HK-2 (cell line): Measurements from ENCODE around the gene ENTPD8.
A peak's percentile ranks its signal among the peaks of the same experiment; 100 is the strongest.

Source experiments
- DNase-seq: peaks from one replicate; pipeline ENCODE4 v3.0.0-alpha.2; 2018; ENCODE audit not compliant: unreplicated experiment

Gene ENTPD8

DNA sequence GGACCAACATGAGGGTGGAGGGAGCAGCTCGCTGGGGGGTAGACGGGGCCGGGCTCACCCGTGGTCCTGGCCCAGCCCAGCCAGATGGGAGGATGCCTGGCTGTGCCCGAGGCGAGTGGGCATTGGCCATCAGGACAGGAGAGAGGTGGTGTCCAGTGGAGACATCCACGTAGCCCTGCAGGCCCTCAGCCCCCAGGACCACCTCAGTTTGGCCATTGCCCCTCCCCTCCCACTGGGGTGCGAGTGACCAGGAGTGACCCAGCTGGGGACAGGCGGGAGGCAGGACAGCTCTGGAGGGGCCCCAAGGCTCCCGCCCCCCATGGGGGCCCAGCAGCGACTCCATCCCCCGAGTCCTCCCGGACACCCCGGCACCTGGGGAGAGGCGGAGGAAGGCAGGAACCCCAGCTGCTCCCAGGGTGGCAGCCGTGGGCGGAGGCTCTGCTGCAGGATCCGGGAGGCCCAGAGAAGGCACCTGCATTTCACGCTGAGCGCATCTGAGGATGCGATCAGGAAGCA lies 9.7 kb downstream of the ENTPD8 start:
- DNase-seq = no peak

DNA sequence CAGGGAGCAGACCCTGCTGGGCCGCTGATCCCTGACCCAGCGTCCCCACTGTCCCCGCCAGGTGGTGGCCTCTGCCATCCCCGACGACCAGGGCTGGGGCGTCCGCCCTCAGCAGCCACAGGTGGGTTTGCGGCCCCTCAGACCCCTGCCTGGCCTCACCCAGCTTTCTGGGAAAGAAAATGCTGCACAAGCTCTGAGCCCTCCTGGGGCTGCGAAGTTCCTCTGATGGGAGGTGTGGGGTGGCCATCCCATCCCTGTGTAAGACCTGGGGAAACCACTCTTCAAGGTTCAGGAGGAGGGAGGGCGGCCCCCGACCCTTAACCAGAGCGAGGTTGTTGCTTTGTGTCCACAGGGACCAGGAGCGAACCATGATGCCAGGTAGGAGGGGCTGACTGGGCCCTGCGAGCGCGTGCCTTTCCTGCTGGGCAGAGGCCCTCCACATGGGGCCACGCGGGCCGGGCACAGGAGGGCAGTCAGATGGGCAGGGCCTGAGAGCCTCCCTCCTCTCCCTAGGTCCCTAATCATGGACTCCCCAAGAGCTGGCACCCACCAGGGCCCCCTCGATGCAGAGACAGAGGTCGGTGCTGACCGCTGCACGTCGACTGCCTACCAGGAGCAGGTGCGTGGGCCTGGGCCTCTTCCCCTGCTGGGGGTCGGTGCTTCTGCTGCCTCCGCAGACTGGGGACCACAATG lies 10.3 kb downstream of the ENTPD8 start:
- no peak for DNase-seq

DNA sequence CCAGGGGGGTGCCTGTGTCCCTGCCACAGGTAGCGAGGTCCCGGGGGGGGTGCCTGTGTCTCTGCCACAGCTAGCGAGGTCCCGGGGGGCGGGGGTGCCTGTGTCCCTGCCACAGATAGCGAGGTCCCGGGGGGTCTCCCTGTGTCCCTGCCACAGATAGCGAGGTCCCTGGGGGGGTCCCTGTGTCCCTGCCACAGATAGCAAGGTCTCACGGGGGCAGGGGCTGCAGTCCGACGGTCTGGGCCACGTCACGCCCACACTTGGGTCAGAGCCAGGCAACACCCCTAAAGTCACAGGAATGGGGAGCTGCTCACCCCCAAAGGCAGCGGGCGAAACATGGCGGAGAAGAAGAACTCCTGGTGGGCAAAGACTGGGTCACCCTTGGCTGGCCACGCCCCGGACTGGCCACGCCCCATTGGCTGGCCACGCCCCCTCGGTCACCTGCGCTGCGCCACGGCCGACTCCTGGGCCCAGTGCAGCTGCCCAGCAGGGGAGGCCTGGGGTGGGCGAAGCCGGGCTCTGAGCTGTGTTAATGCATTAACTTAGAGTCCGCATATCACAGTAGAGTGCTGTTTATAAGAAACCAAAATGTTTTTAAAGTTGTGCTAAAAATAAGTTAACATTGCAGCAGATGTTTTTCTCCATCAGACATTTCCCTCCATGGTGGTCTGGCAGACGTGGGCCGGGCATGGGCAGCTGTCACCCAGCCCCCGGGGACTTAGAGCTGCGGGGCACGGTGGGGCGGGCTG lies 11.0 kb downstream of the ENTPD8 start:
- no peak for DNase-seq

- no peak for DNase-seq
Observed at GRCh38 chr9:137429546-137429890, 11.6 kb downstream of the ENTPD8 start.

- no peak for DNase-seq
Observed at GRCh38 chr9:137428841-137429545, 12.2 kb downstream of the ENTPD8 start.

DNA sequence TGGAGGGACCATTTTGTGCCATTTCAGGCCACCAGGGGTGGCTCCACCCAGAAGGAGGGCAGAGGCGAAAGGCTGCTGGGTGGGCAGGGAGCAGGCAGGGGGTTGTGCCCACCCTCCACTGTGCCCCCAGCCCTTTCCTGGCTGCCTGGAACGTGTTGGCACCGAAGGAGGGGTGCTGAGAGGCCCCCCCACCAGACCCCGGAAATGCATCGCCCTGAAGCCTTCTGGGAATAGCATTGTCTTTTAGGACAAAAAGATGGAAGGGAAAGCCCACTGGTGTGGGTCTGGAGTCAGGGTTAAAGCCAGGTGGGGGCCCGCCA lies 12.9 kb downstream of the ENTPD8 start:
- DNase-seq = no peak

- no peak for DNase-seq
Observed at GRCh38 chr9:137427454-137428310, 13.5 kb downstream of the ENTPD8 start.

- no peak for DNase-seq
Observed at GRCh38 chr9:137426018-137426681, 15.0 kb downstream of the ENTPD8 start.

GRCh38 chr9:137423514-137424291 lies 17.5 kb downstream of the ENTPD8 start:
- DNase-seq = no peak

- peak; percentile 96 for DNase-seq
Observed at GRCh38 chr9:137422604-137423513, 18.3 kb downstream of the ENTPD8 start, which contains the start of the genes EXD3 and NOXA1. TSS of gene EXD3 (minus strand) at chr9:137423162. CDS start at chr9:137395357, 27,805 bp downstream. TSS of gene NOXA1 (plus strand) at chr9:137423393. CDS start at chr9:137423530, 137 bp downstream.

DNA sequence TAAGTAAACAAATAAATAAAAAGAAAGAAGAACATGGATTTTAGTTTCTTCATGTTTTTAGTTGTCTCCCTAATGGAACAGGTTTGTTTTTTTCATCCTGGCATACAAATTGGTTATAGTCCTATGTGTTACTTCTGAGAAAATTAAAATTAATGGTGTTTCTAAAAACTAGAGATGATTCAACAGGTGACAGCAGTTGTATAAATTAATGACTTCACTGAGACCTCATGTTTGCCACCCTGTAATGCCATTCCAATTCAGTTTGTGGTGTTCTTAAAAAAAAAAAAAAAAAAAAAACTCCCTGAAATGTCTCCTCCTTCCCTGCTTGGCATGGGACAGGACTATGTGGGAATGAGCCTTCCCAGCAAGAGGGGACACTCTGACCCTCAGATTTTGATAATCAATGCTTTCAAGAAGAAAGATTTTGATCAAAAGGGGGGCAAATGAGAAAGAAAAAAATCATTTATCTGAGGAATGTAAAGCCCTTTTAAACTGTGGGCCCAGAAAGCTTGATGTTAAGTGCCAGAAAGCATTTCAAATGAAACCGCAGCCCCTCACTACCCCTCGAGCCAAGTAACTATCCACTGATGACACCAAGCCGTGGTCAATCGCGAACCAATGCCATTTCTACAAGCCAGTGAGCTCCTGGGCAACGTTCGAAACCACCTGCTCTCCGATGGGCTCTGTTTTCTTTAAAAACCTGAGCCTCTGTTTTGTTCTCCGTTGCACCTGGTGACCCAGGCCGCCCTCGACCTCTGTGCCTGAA lies 19.1 kb downstream of the ENTPD8 start:
- no peak for DNase-seq

- no peak for DNase-seq
Observed at GRCh38 chr9:137417161-137418021, 23.8 kb downstream of the ENTPD8 start.

GRCh38 chr9:137416563-137417151 lies 24.5 kb downstream of the ENTPD8 start:
- no peak for DNase-seq

DNA sequence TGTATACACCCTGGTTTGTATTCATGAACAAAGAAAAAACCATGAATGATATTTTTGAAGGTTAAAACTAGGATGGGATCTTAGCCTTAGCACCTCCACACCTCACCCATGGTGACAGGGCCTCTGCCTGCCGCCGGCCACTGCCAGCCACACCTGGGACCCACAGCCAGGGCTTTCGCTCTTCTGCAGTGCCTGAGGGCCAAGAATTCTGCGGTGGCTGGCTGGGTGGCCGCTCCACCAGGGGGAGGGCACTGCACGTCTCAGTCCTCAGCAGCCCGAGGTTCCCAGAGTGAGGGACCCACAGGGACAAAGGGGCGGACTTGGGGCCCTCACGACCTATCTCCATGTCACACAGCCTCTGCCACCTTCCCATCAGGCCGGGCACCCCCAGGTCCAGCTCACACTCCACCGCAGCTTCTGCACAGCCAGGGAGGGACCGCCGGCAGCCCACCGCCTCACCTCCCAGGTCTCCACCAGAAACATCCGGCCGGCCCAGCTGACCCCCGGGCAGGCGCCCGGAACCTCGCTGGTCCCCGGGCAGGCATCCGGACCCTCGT lies 25.1 kb downstream of the ENTPD8 start:
- no peak for DNase-seq

DNA sequence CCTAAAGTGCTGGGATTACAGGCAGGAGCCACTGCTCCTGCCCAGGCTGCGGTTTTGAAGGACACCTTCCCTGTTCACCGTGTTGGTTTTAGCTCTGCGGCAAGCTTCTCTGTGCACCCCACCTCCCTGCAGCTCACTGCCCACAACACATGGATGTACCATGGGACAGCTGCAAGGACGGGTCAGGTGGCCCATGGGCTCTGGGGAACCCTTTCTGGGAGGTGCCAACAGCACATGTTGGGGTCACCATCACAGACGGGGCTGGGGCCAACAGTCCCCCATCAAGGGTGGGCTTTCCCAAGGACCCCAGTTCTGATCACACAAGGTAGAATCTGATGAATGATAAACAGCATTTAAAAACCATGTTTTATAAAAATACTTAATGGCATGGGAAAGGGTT lies 25.7 kb downstream of the ENTPD8 start:
- no peak for DNase-seq

DNA sequence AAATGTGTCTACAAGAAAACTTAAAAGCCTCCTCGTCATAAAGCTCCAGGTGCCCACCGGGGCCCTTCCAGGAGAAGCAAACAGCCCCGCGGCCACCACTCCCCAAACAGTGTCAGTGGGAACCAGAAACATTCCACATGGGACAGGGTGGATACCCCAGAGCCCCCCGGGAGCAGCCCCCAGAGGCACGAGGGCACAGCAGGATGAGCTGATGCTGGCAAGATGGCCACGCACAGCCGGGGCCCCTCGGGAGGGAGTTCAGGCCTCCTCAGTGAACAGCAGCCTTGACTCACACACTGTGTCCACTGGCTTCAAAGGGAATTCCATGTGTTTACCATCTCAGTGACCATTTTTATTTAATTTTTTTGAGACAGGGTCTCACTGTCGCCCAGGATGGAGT lies 28.7 kb downstream of the ENTPD8 start:
- peak; percentile 44 for DNase-seq
